Activated CD4-positive, alpha-beta T cell treated with anti-CD3 and anti-CD28 coated beads for 36 hours (primary cell): ENCODE measurements around the gene FTH1. TPM values are rescaled to one million over a fixed set of nuclear protein-coding genes. Genes with fewer than 3 reads are reported as not detected.
"Not testable (repeated sequence)": the region's sequence is repeated elsewhere in the genome, so short reads cannot be mapped to it uniquely, and the experiment has no call there.

Experiments used
- ATAC-seq: fragments of 200-7000 bp; cut with Tn5 transposase; one replicate; pipeline ENCODE4 v1.10.0; 2021; ENCODE audit warnings: mild to moderate bottlenecking, moderate library complexity
- CTCF ChIA-PET: fragments of 350-600 bp; sonication (Branson Sonifier 250); formaldehyde crosslinking; loops from one replicate; lab custom pipeline; 2021; ENCODE audit warnings: antibody characterized with exemption; lab: Charles Lee
- POLR2A ChIA-PET: fragments of 350-600 bp; sonication (Branson Sonifier 250); formaldehyde crosslinking; loops from one replicate; lab custom pipeline; 2021; ENCODE audit warnings: antibody characterized with exemption, inconsistent platforms; lab: Charles Lee
- DNase-seq: peaks from one replicate; pipeline ENCODE4 v3.0.0-alpha.2; 2020
- H3K27ac Mint-ChIP-seq: one replicate; pipeline ENCODE4 v1.8.0; 2021; ENCODE audit warnings: mixed read lengths
- H3K27me3 Mint-ChIP-seq: one replicate; pipeline ENCODE4 v1.8.0; 2021; ENCODE audit warnings: mixed read lengths
- H3K36me3 Mint-ChIP-seq: one replicate; pipeline ENCODE4 v1.8.0; 2021; ENCODE audit warnings: low read depth, mixed read lengths
- H3K4me1 Mint-ChIP-seq: one replicate; pipeline ENCODE4 v1.8.0; 2021; ENCODE audit warnings: mixed read lengths
- H3K4me3 Mint-ChIP-seq: one replicate; pipeline ENCODE4 v1.8.0; 2021; ENCODE audit warnings: mild to moderate bottlenecking, moderate library complexity, mixed read lengths
- H3K9me3 Mint-ChIP-seq: one replicate; pipeline ENCODE4 v1.8.0; 2021; ENCODE audit warnings: low read depth, mixed read lengths
- intact Hi-C, 2 experiments: fragments of 100-400 bp; cut with DNase I in 1 of 2; cut with micrococcal nuclease in 1 of 2; formaldehyde crosslinking; loops; one replicate each; pipeline versions ENCODE4 v1.14.2 to v1.15.1; 2022 to 2024; cut with DNase I, micrococcal nuclease
- total RNA-seq, 2 experiments: library from RNA; stranded (reverse); gene quantifications; one replicate each; pipeline ENCODE4 v1.2.3, GENCODE V29; 2021

Gene FTH1
- total RNA-seq: 100 to 1,000 TPM; 777 to 914 TPM

GRCh38 chr11:61967116-61967923 lies at the start of gene FTH1:
TSS of gene FTH1 (minus strand) at chr11:61967634. CDS start at chr11:61967425, 209 bp downstream.
- Mint-ChIP-seq H3K4me3 (peak within 1 kb of the TSS; percentile 91), H3K36me3 (peaks cover 41% of the 10 kb centered on the region), H3K27ac (peak within 1 kb of the TSS; percentile 92), H3K9me3 (no peaks in the 10 kb centered on the region), H3K27me3 (no peaks in the 10 kb centered on the region), H3K4me1 (peaks cover 63% of the 10 kb centered on the region)
- ChIA-PET POLR2A (interaction anchor here (0.6 to 1.0 kb wide), 8 partner anchors 14 to 885 kb away, joined by 3 to 11 read pairs (median 3); partner anchors contain the start of genes BEST1 and TUT1), CTCF (interaction anchor here (1.4 to 2.9 kb wide), 3 partner anchors 9 to 114 kb away, joined by 3 to 16 read pairs (median 9); no protein-coding TSS in a partner anchor)
- ATAC-seq (peak; percentile 76), DNase-seq (peak; percentile 93)
- intact Hi-C loops: loop anchor here (1.0 to 5.0 kb wide), 9 partner anchors 58 to 175 kb away; partner anchors contain the start of genes FADS3 (in 1 of the 2), FEN1 (in 1 of the 2) and TMEM258 (in 1 of the 2)

- ChIA-PET CTCF (no interaction called here), POLR2A (no interaction called here)
- intact Hi-C loops: no loop called here
- DNase-seq (no peak), ATAC-seq (no peak)
- Mint-ChIP-seq H3K27me3 (peaks cover 2% of the 10 kb centered on the region), H3K9me3 (no peaks in the 10 kb centered on the region), H3K27ac (no peak overlapping the region), H3K4me1 (no peaks in the 10 kb centered on the region), H3K4me3 (no peak overlapping the region), H3K36me3 (no peaks in the 10 kb centered on the region)
These were observed 48.2 kb upstream of the FTH1 start for GRCh38 chr11:62015615-62016014.

GRCh38 chr11:62013537-62014476 lies 46.4 kb upstream of the FTH1 start:
- intact Hi-C loops: loop anchor here in 1 of 2 experiments (5.0 kb wide), 1 partner anchor 42 kb away; no protein-coding TSS in a partner anchor
- ChIA-PET CTCF (interaction anchor here (0.7 to 1.5 kb wide), 2 partner anchors 64 to 1202 kb away, joined by 4 read pairs; partner anchors contain the start of gene BEST1), POLR2A (interaction anchor here (0.6 kb wide), 1 partner anchor 23 kb away, joined by 10 read pairs; no protein-coding TSS in a partner anchor)
- no peak overlapping the region for H3K4me3 Mint-ChIP-seq
- H3K27me3 Mint-ChIP-seq: peaks cover 2% of the 10 kb centered on the region
- no peak overlapping the region for H3K27ac Mint-ChIP-seq
- H3K36me3 Mint-ChIP-seq: no peaks in the 10 kb centered on the region
- no peak for ATAC-seq
- no peaks in the 10 kb centered on the region for H3K9me3 Mint-ChIP-seq
- DNase-seq: no peak
- no peaks in the 10 kb centered on the region for H3K4me1 Mint-ChIP-seq

GRCh38 chr11:62012832-62013461 lies 45.5 kb upstream of the FTH1 start:
- no peaks in the 10 kb centered on the region for H3K9me3 Mint-ChIP-seq
- H3K27me3 Mint-ChIP-seq: peaks cover 2% of the 10 kb centered on the region
- ChIA-PET CTCF (interaction anchor here (0.6 to 1.5 kb wide), 4 partner anchors 63 to 1203 kb away, joined by 3 to 4 read pairs (median 4); partner anchors contain the start of gene BEST1), POLR2A (interaction anchor here (0.6 kb wide), 1 partner anchor 24 kb away, joined by 10 read pairs; no protein-coding TSS in a partner anchor)
- H3K36me3 Mint-ChIP-seq: no peaks in the 10 kb centered on the region
- DNase-seq: no peak
- no peaks in the 10 kb centered on the region for H3K4me1 Mint-ChIP-seq
- ATAC-seq: no peak
- H3K4me3 Mint-ChIP-seq: no peak overlapping the region
- intact Hi-C loops: loop anchor here in 1 of 2 experiments (5.0 kb wide), 1 partner anchor 41 kb away; no protein-coding TSS in a partner anchor
- H3K27ac Mint-ChIP-seq: no peak overlapping the region

- no peak for DNase-seq
- CTCF ChIA-PET: interaction anchor here (0.6 to 1.5 kb wide), 3 partner anchors 63 to 337 kb away, joined by 3 to 4 read pairs (median 3); partner anchors contain the start of gene BEST1
- intact Hi-C loops: loop anchor here in 1 of 2 experiments (5.0 kb wide), 1 partner anchor 40 kb away; no protein-coding TSS in a partner anchor
- POLR2A ChIA-PET: no interaction called here
- H3K27ac Mint-ChIP-seq: no peak overlapping the region
- H3K4me1 Mint-ChIP-seq: no peaks in the 10 kb centered on the region
- no peaks in the 10 kb centered on the region for H3K36me3 Mint-ChIP-seq
- ATAC-seq: no peak
- no peak overlapping the region for H3K4me3 Mint-ChIP-seq
- peaks cover 2% of the 10 kb centered on the region for H3K27me3 Mint-ChIP-seq
- no peaks in the 10 kb centered on the region for H3K9me3 Mint-ChIP-seq
These were observed 45.0 kb upstream of the FTH1 start for GRCh38 chr11:62012451-62012831.

GRCh38 chr11:62011881-62012280 lies 44.4 kb upstream of the FTH1 start:
- H3K9me3 Mint-ChIP-seq: no peaks in the 10 kb centered on the region
- peaks cover 2% of the 10 kb centered on the region for H3K27me3 Mint-ChIP-seq

GRCh38 chr11:62010935-62011528 lies 43.6 kb upstream of the FTH1 start:
- Mint-ChIP-seq H3K4me1 (no peaks in the 10 kb centered on the region), H3K4me3 (no peak overlapping the region), H3K27me3 (peaks cover 2% of the 10 kb centered on the region), H3K36me3 (no peaks in the 10 kb centered on the region), H3K9me3 (no peaks in the 10 kb centered on the region), H3K27ac (no peak overlapping the region)
- ATAC-seq (no peak), DNase-seq (no peak)
- POLR2A ChIA-PET: interaction anchor here (0.6 kb wide), 1 partner anchor 116 kb away, joined by 3 read pairs; no protein-coding TSS in a partner anchor
- intact Hi-C loops: loop anchor here in 1 of 2 experiments (5.0 kb wide), 1 partner anchor 39 kb away; no protein-coding TSS in a partner anchor
- CTCF ChIA-PET: no interaction called here

More at GRCh38 chr11:62011881-62012280, 44.4 kb upstream of the FTH1 start:
- intact Hi-C loops: loop anchor here in 1 of 2 experiments (5.0 kb wide), 1 partner anchor 40 kb away; no protein-coding TSS in a partner anchor
- POLR2A ChIA-PET: interaction anchor here (0.5 kb wide), 1 partner anchor 83 kb away, joined by 3 read pairs; no protein-coding TSS in a partner anchor
- H3K4me1 Mint-ChIP-seq: no peaks in the 10 kb centered on the region
- H3K4me3 Mint-ChIP-seq: no peak overlapping the region
- ATAC-seq (no peak), DNase-seq (no peak)
- H3K27ac Mint-ChIP-seq: no peak overlapping the region
- CTCF ChIA-PET: no interaction called here
- no peaks in the 10 kb centered on the region for H3K36me3 Mint-ChIP-seq

GRCh38 chr11:62008193-62008592 lies 40.8 kb upstream of the FTH1 start:
- H3K4me3 Mint-ChIP-seq: no peak overlapping the region
- peaks cover 4% of the 10 kb centered on the region for H3K27me3 Mint-ChIP-seq
- no peaks in the 10 kb centered on the region for H3K36me3 Mint-ChIP-seq
- peak; percentile 79 for ATAC-seq
- ChIA-PET CTCF (no interaction called here), POLR2A (no interaction called here)
- no peaks in the 10 kb centered on the region for H3K4me1 Mint-ChIP-seq
- no peaks in the 10 kb centered on the region for H3K9me3 Mint-ChIP-seq
- no peak overlapping the region for H3K27ac Mint-ChIP-seq
- DNase-seq: no peak
- intact Hi-C loops: no loop called here

- intact Hi-C loops: no loop called here
- Mint-ChIP-seq H3K9me3 (peaks cover 2% of the 10 kb centered on the region), H3K27ac (no peak overlapping the region), H3K4me1 (no peaks in the 10 kb centered on the region), H3K36me3 (peaks cover 2% of the 10 kb centered on the region), H3K27me3 (peaks cover 1% of the 10 kb centered on the region), H3K4me3 (no peak overlapping the region)
- ATAC-seq: no peak
- DNase-seq: no peak
- ChIA-PET CTCF (interaction anchor here (0.6 to 0.8 kb wide), 2 partner anchors 11 to 106 kb away, joined by 3 read pairs; no protein-coding TSS in a partner anchor), POLR2A (no interaction called here)
These were observed 37.0 kb upstream of the FTH1 start for GRCh38 chr11:62004473-62004872.

GRCh38 chr11:62002283-62002682 lies 34.8 kb upstream of the FTH1 start:
- H3K27ac Mint-ChIP-seq, ATAC-seq, POLR2A ChIA-PET, H3K27me3 Mint-ChIP-seq, intact Hi-C loops, H3K4me3 Mint-ChIP-seq, DNase-seq, CTCF ChIA-PET, H3K4me1 Mint-ChIP-seq: not testable (repeated sequence)
- peaks cover 13% of the 10 kb centered on the region for H3K36me3 Mint-ChIP-seq
- H3K9me3 Mint-ChIP-seq: peaks cover 11% of the 10 kb centered on the region
